HepG2 (cell line): Measurements from ENCODE around the gene PPM1G. TPM values are rescaled to one million over a fixed set of nuclear protein-coding genes. Genes with fewer than 3 reads are reported as not detected.

Experiments
- ATAC-seq: fragments of 200-7000 bp; cut with Tn5 transposase; 3 replicates; pipeline ENCODE4 v1.9.1; 2020; ENCODE audit warnings: mild to moderate bottlenecking, moderate library complexity
- BruUV-seq: library from RNA; stranded (reverse); fragments of 400-500 nt; replicated peaks from 2 replicates; lab custom pipeline; 2021; lab: Mats Ljungman, UMichigan
- CTCF ChIA-PET: fragments of 300-600 bp; formaldehyde crosslinking; extraction: SDS; loops from one replicate; lab custom pipeline; 2021; ENCODE audit warnings: low total read pairs, inconsistent platforms, low intra/inter-chr PET ratio; lab: Yijun Ruan, JAX
- POLR2A ChIA-PET: fragments of 350-600 bp; sonication (Branson Sonifier 250); formaldehyde crosslinking; loops from one replicate; lab custom pipeline; 2020; ENCODE audit warnings: antibody characterized with exemption, inconsistent platforms; lab: Yijun Ruan, JAX
- DNase-seq: peaks from one replicate; pipeline ENCODE4 v3.0.0-alpha.2; 2015; ENCODE audit warnings: low spot score
- FAIRE-seq: peaks from 3 replicates; lab custom pipeline; 2011; peaks lifted over from hg19 to GRCh38; lab: Jason Lieb, UNC
- H2AFZ ChIP-seq: one replicate; pipeline ENCODE4 v1.6.1; 2011; ENCODE audit warnings: low read length, inconsistent platforms
- H3K27ac ChIP-seq: fragments of 300-600 bp; 3 replicates; pipeline ENCODE4 v1.8.0; 2011; ENCODE audit warnings: mixed run types, mild to moderate bottlenecking, mixed read lengths, low read length, inconsistent platforms; ENCODE audit not compliant: insufficient read depth; ENCODE audit errors: extremely low read length
- H3K27me3 ChIP-seq, 2 experiments: fragments of 200-600 bp in 1 of 2; 2 replicates in 1 of 2; 3 replicates in 1 of 2; pipeline versions ENCODE4 v1.6.0 to v1.8.0; 2011; ENCODE audit warnings: low read length in 2 of 2, mild to moderate bottlenecking in 2 of 2, moderate library complexity in 2 of 2, inconsistent platforms in 1 of 2; ENCODE audit not compliant: insufficient read depth in 2 of 2, control insufficient read depth in 1 of 2
- H3K36me3 ChIP-seq, 2 experiments: fragments of 200-600 bp in 1 of 2; replicated peaks in 1 of 2; 2 replicates in 1 of 2; 3 replicates in 1 of 2; pipeline versions ENCODE4 v1.5.1 to v1.8.0; 2011; ENCODE audit warnings: low read length in 2 of 2, inconsistent platforms in 1 of 2; ENCODE audit not compliant: insufficient read depth in 2 of 2, control insufficient read depth in 1 of 2
- H3K4me1 ChIP-seq: 2 replicates; pipeline ENCODE4 v1.5.1; 2012; ENCODE audit warnings: low read length, inconsistent platforms; ENCODE audit not compliant: insufficient read depth
- H3K4me2 ChIP-seq: 2 replicates; pipeline ENCODE4 v1.6.0; 2011; ENCODE audit warnings: low read depth, low read length, inconsistent platforms
- H3K4me3 ChIP-seq, 3 experiments: fragments of 200-600 bp in 1 of 3; sonication (generic), shearing (Covaris generic) in 1 of 3; replicated peaks in 1 of 3; 2 replicates each; pipeline ENCODE4 v1.5.1; 2011 to 2016; ENCODE audit warnings: low read length in 3 of 3, inconsistent platforms in 2 of 3, low read depth in 2 of 3, mild to moderate bottlenecking in 2 of 3, control low read depth in 1 of 3, mixed read lengths in 1 of 3; ENCODE audit not compliant: insufficient read depth in 1 of 3
- H3K79me2 ChIP-seq: one replicate; pipeline ENCODE4 v1.6.1; 2011; ENCODE audit warnings: low read length, inconsistent platforms; ENCODE audit not compliant: insufficient read depth
- H3K9ac ChIP-seq: 2 replicates; pipeline ENCODE4 v1.6.0; 2011; ENCODE audit warnings: mild to moderate bottlenecking, low read depth, low read length, inconsistent platforms; ENCODE audit not compliant: insufficient read depth
- H3K9me3 ChIP-seq: 2 replicates; pipeline ENCODE4 v1.5.1; 2012; ENCODE audit warnings: mild to moderate bottlenecking, low read length
- H4K20me1 ChIP-seq: 2 replicates; pipeline ENCODE4 v1.6.0; 2011; ENCODE audit warnings: inconsistent platforms, mild to moderate bottlenecking, low read length, moderate library complexity; ENCODE audit not compliant: insufficient read depth
- AGO2 ChIP-seq: fragments of 200-400 bp; formaldehyde crosslinking; optimal IDR thresholded peaks from 2 replicates; pipeline ENCODE3; 2017; ENCODE audit warnings: mild to moderate bottlenecking, low read depth, low read length, moderate library complexity
- AKAP8 ChIP-seq: sonication (generic); formaldehyde crosslinking; IDR thresholded peaks from 2 replicates; pipeline ENCODE4 v1.5.1; 2020; ENCODE audit warnings: mild to moderate bottlenecking, missing genetic modification reagents
- NFYC ChIP-seq: IDR thresholded peaks from 2 replicates; pipeline ENCODE4 v1.6.1; 2016; ENCODE audit warnings: missing genetic modification reagents, missing compliant biosample characterization
- PHF8 ChIP-seq: sonication (generic); formaldehyde crosslinking; IDR thresholded peaks from 2 replicates; pipeline ENCODE4 v1.5.0; 2020; ENCODE audit warnings: missing genetic modification reagents
- POLR2G ChIP-seq: fragments of 200-400 bp; formaldehyde crosslinking; IDR thresholded peaks from 2 replicates; pipeline ENCODE4 v1.6.1; 2018; ENCODE audit warnings: mild to moderate bottlenecking, low read depth, low read length, moderate library complexity
- RBFOX2 ChIP-seq: fragments of 200-400 bp; formaldehyde crosslinking; IDR thresholded peaks from 2 replicates; pipeline ENCODE4 v1.6.1; 2017; ENCODE audit warnings: low read depth, mild to moderate bottlenecking, low read length
- RORA ChIP-seq: sonication (generic); formaldehyde crosslinking; IDR thresholded peaks from 2 replicates; pipeline ENCODE4 v1.5.0; 2020; ENCODE audit warnings: mild to moderate bottlenecking, missing genetic modification reagents, moderate library complexity
- SAFB2 ChIP-seq: sonication (generic); formaldehyde crosslinking; IDR thresholded peaks from 2 replicates; pipeline ENCODE4 v1.5.1; 2020; ENCODE audit warnings: missing genetic modification reagents, low read depth, mild to moderate bottlenecking, borderline replicate concordance
- SIN3B ChIP-seq: fragments of 150-350 bp; IDR thresholded peaks from 2 replicates; pipeline ENCODE4 v1.6.1; 2014; ENCODE audit warnings: low read length
- SSRP1 ChIP-seq: IDR thresholded peaks from 2 replicates; pipeline ENCODE4 v1.6.1; 2016; ENCODE audit warnings: control low read depth
- TCF12 ChIP-seq, 2 experiments: fragments of 450-650 bp in 1 of 2; sonication (generic) in 1 of 2; formaldehyde crosslinking in 1 of 2; IDR thresholded peaks; 2 replicates each; pipeline versions ENCODE4 v1.6.1 to v1.8.0; 2017 to 2022; ENCODE audit warnings: antibody characterized with exemption in 1 of 2, mild to moderate bottlenecking in 1 of 2, missing genetic modification reagents in 1 of 2, moderate library complexity in 1 of 2
- ZFX ChIP-seq: sonication (generic); formaldehyde crosslinking; IDR thresholded peaks from 2 replicates; pipeline ENCODE4 v1.4.0; 2020; ENCODE audit warnings: mild to moderate bottlenecking, low read depth, missing genetic modification reagents, moderate library complexity
- ZNF343 ChIP-seq: sonication (generic); formaldehyde crosslinking; IDR thresholded peaks from 2 replicates; pipeline ENCODE4 v1.4.0; 2020; ENCODE audit warnings: mild to moderate bottlenecking, missing genetic modification reagents
- ZSCAN29 ChIP-seq: sonication (generic); formaldehyde crosslinking; conservative IDR thresholded peaks from 2 replicates; pipeline ENCODE4 v1.4.0; 2020; ENCODE audit warnings: mild to moderate bottlenecking, missing genetic modification reagents
- WGBS: methylation state at CpG from one replicate; pipeline ENCODE4 v1.1.6; 2017; ENCODE audit warnings: low lambda C conversion rate; 5-methylcytosine and 5-hydroxymethylcytosine counted together
- in situ Hi-C: cut with HindIII; loops from 2 replicates; pipeline ENCODE4 v1.10.0; 2017; ENCODE audit warnings: low pct_unique_long_range_greater_than_20kb; ENCODE audit not compliant: extremely low pct_ligation_motif_present
- intact Hi-C: fragments of 100-400 bp; cut with micrococcal nuclease; formaldehyde crosslinking; loops from one replicate; pipeline ENCODE4 v1.10.0; 2022; ENCODE audit not compliant: unreplicated experiment
- polyA plus RNA-seq, 8 experiments: library from polyadenylated mRNA; depleted of rRNA in 3 of 8; stranded (reverse) in 7 of 8; unstranded in 1 of 8; fragments of >200 nt; fragmentation: Illumina TruSeq in 4 of 8; extraction: Trizol in 4 of 8; gene quantifications; 2 replicates each; pipeline versions ENCODE4 v1.2.1 to v1.2.3, GENCODE V29; 2011 to 2016; ENCODE audit warnings: low read depth in 4 of 8, missing spikeins in 1 of 8, mixed read lengths in 1 of 8; ENCODE audit not compliant: insufficient read depth in 1 of 8
- total RNA-seq, 5 experiments: library from RNA; depleted of rRNA; stranded (reverse); fragments of >200 nt; fragmentation: Illumina TruSeq; extraction: Trizol; gene quantifications; 2 replicates each; pipeline ENCODE4 v1.2.3, GENCODE V29; 2016; ENCODE audit warnings: low read depth in 1 of 5
- TF ChIP-seq, protein P1 (sequence below): sonication (generic); formaldehyde crosslinking; IDR thresholded peaks from 2 replicates; pipeline ENCODE4 v1.4.0; 2020; ENCODE audit warnings: missing genetic modification reagents, low read depth, mild to moderate bottlenecking, borderline replicate concordance
- TF ChIP-seq, protein P2 (sequence below): sonication (generic); formaldehyde crosslinking; IDR thresholded peaks from 2 replicates; pipeline ENCODE4 v1.5.0; 2020; ENCODE audit warnings: missing genetic modification reagents, mild to moderate bottlenecking, borderline replicate concordance
- TF ChIP-seq, protein P3 (sequence below): sonication (generic); formaldehyde crosslinking; IDR thresholded peaks from 2 replicates; pipeline ENCODE4 v1.4.0; 2020; ENCODE audit warnings: missing genetic modification reagents
- TF ChIP-seq, protein P4 (sequence below): sonication (generic); formaldehyde crosslinking; IDR thresholded peaks from 2 replicates; pipeline ENCODE4 v1.4.0; 2020; ENCODE audit warnings: missing genetic modification reagents

Gene PPM1G
- total and polyA plus RNA-seq, 2 of the 13 experiments (the other 11 are each of a cell fraction or from before 2014, with no cell fraction given), result 58.2 to 213 TPM

DNA sequence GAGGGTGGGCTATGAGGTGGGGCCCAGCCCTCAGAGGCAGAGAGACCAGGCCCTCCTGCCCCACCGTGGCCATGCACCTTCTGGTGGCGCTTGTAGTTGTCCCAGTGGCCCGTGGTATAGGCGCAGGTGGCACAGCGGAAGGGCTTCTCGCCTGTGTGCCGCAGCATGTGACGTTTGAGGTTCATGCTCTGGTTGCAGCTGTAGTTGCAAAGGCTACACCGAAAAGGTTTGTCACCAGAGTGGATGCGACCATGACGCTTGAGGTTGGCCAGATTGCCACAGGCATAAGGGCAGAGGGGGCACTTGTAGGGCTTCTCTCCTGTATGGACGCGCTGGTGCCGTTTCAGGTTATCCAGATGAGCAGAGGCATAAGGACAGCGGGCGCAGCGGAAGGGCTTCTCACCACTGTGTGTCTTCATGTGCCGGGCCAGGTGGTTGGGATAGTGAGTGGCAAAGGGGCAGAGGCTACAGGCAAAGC lies 31.7 kb downstream of the PPM1G start:
- H3K4me2 ChIP-seq, result no peak overlapping the region
- H3K79me2 ChIP-seq, result peaks cover 10% of the 10 kb centered on the region
- H4K20me1 ChIP-seq, result peaks cover 3% of the 10 kb centered on the region; the same call in 1 of the 2 replicates
- BruUV-seq, result no TSS peak
- H3K9me3 ChIP-seq, result no peaks in the 10 kb centered on the region
- no peak for DNase-seq
- no peak for FAIRE-seq
- H3K9ac ChIP-seq, result no peak overlapping the region
- WGBS, result 96% methylated on average over 18 of the region's 18 CpGs
- in situ Hi-C loops, result no loop called here
- no peak overlapping the region for H2AFZ ChIP-seq
- no peak for ATAC-seq
- ChIA-PET CTCF (no interaction called here), POLR2A (interaction anchor here (1.2 to 5.1 kb wide), 4 partner anchors 14 to 118 kb away, joined by 3 to 34 read pairs (median 16); partner anchors contain the start of genes MPV17 and PPM1G)
- H3K27ac ChIP-seq, result no peak overlapping the region
- no peak overlapping the region for H3K4me3 ChIP-seq
- intact Hi-C loops, result loop anchor here (1.0 to 10.0 kb wide), 2 partner anchors 56 to 123 kb away; no protein-coding TSS in a partner anchor
- H3K27me3 ChIP-seq, result no peaks in the 10 kb centered on the region
- H3K36me3 ChIP-seq, result peaks cover 49 to 72% of the 10 kb centered on the region in 2 experiments
- peaks cover 33% of the 10 kb centered on the region for H3K4me1 ChIP-seq
- 0 out of 2 replicates have a peak, but pooled peaks have one; percentile 19 for TF ChIP-seq ZSCAN29 (CRISPR knock-in tag)
- TF ChIP-seq, protein P1, sequence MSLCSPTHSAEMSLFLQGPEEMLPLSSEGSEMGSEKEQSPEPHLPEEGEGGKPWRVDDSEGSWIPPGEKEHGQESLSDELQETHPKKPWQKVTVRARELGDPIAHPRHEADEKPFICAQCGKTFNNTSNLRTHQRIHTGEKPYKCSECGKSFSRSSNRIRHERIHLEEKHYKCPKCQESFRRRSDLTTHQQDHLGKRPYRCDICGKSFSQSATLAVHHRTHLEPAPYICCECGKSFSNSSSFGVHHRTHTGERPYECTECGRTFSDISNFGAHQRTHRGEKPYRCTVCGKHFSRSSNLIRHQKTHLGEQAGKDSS, result no peak
- TF ChIP-seq RORA (CRISPR knock-in tag), result no peak
- TF ChIP-seq PHF8 (CRISPR knock-in tag), result 0 out of 2 replicates have a peak, but pooled peaks have one; percentile 5
- TF ChIP-seq SSRP1 (CRISPR knock-in tag), result no peak; the same call in 1 of the 2 replicates
- TF ChIP-seq AKAP8 (CRISPR knock-in tag), result peak; percentile 88
- TF ChIP-seq SAFB2 (CRISPR knock-in tag), result 0 out of 2 replicates have a peak, but pooled peaks have one; percentile 46
- TF ChIP-seq TCF12 (IDR thresholded peaks at IDR 0.05), result no peak
- TF ChIP-seq TCF12 (CRISPR knock-in tag; IDR thresholded peaks at IDR 0.05), result no peak
- TF ChIP-seq, protein P2, sequence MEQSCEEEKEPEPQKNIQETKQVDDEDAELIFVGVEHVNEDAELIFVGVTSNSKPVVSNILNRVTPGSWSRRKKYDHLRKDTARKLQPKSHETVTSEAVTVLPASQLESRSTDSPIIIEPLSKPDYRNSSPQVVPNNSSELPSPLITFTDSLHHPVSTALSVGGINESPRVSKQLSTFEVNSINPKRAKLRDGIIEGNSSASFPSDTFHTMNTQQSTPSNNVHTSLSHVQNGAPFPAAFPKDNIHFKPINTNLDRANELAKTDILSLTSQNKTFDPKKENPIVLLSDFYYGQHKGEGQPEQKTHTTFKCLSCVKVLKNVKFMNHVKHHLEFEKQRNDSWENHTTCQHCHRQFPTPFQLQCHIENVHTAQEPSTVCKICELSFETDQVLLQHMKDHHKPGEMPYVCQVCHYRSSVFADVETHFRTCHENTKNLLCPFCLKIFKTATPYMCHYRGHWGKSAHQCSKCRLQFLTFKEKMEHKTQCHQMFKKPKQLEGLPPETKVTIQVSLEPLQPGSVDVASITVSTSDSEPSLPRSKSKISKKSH (CRISPR knock-in tag), result 0 out of 2 replicates have a peak, but pooled peaks have one; percentile 1
- peak; percentile 98 for TF ChIP-seq AGO2
- TF ChIP-seq, protein P3, sequence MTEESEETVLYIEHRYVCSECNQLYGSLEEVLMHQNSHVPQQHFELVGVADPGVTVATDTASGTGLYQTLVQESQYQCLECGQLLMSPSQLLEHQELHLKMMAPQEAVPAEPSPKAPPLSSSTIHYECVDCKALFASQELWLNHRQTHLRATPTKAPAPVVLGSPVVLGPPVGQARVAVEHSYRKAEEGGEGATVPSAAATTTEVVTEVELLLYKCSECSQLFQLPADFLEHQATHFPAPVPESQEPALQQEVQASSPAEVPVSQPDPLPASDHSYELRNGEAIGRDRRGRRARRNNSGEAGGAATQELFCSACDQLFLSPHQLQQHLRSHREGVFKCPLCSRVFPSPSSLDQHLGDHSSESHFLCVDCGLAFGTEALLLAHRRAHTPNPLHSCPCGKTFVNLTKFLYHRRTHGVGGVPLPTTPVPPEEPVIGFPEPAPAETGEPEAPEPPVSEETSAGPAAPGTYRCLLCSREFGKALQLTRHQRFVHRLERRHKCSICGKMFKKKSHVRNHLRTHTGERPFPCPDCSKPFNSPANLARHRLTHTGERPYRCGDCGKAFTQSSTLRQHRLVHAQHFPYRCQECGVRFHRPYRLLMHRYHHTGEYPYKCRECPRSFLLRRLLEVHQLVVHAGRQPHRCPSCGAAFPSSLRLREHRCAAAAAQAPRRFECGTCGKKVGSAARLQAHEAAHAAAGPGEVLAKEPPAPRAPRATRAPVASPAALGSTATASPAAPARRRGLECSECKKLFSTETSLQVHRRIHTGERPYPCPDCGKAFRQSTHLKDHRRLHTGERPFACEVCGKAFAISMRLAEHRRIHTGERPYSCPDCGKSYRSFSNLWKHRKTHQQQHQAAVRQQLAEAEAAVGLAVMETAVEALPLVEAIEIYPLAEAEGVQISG (CRISPR knock-in tag), result 0 out of 2 replicates have a peak, but pooled peaks have one; percentile 23
- TF ChIP-seq ZFX (CRISPR knock-in tag), result peak; percentile 16; the same call in 1 of the 2 replicates
- TF ChIP-seq, protein P4, sequence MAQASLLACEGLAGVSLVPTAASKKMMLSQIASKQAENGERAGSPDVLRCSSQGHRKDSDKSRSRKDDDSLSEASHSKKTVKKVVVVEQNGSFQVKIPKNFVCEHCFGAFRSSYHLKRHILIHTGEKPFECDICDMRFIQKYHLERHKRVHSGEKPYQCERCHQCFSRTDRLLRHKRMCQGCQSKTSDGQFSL (CRISPR knock-in tag), result no peak
- peak; percentile 82 for TF ChIP-seq RBFOX2
- TF ChIP-seq NFYC (CRISPR knock-in tag), result no peak
- TF ChIP-seq ZNF343, result 0 out of 2 replicates have a peak, but pooled peaks have one; percentile 42
- TF ChIP-seq SIN3B, result no peak
- peak; percentile 30; the same call in 1 of the 2 replicates for TF ChIP-seq POLR2G
